Left ventricle myocardium inferior (tissue), 1 donor: Measurements from ENCODE around the gene LENG8. TPM values are rescaled to one million over a fixed set of nuclear protein-coding genes. Genes with fewer than 3 reads are reported as not detected.
"Not testable (repeated sequence)": the region's sequence is repeated elsewhere in the genome, so short reads cannot be mapped to it uniquely, and the experiment has no call there.

Experiments used
- DNase-seq: peaks from one replicate; pipeline ENCODE4 v3.0.0-alpha.2; 2020
- H3K27ac ChIP-seq: fragments of 200-600 bp; replicated peaks from 2 replicates; pipeline ENCODE4 v1.8.0; 2021
- H3K27me3 ChIP-seq: fragments of 200-600 bp; 2 replicates; pipeline ENCODE4 v1.8.0; 2021; ENCODE audit warnings: low read depth
- H3K36me3 ChIP-seq: fragments of 200-600 bp; 2 replicates; pipeline ENCODE4 v1.8.0; 2021
- H3K4me1 ChIP-seq: fragments of 200-600 bp; 2 replicates; pipeline ENCODE4 v1.8.0; 2021
- H3K4me3 ChIP-seq: fragments of 200-600 bp; 2 replicates; pipeline ENCODE4 v1.8.0; 2021; ENCODE audit warnings: mild to moderate bottlenecking, moderate library complexity
- H3K9me3 ChIP-seq: fragments of 200-600 bp; replicated peaks from 2 replicates; pipeline ENCODE4 v1.8.0; 2021
- intact Hi-C: fragments of 100-400 bp; cut with micrococcal nuclease; formaldehyde crosslinking; loops from one replicate; pipeline ENCODE4 v1.11.0; 2022
- total RNA-seq: library from RNA; stranded (reverse); fragmentation: NEBNext Ultra II Directional; extraction: Animal tissue kit (Norgen Biotek cat#: 25700); gene quantifications from one replicate; pipeline ENCODE4 v1.2.1, GENCODE V29; 2021
- TF ChIP-seq, protein P1 (sequence below): fragments of 200-600 bp; IDR thresholded peaks from 2 replicates; pipeline ENCODE4 v1.8.0; 2021; ENCODE audit warnings: antibody characterized with exemption, mild to moderate bottlenecking, borderline replicate concordance
- donor health status: DM: no; HTN: yes; CAD: no; lungs with severe emphysema.

LENG8 gene
- total RNA-seq, 1 donor from 2014 or later: 66.0 TPM

DNA sequence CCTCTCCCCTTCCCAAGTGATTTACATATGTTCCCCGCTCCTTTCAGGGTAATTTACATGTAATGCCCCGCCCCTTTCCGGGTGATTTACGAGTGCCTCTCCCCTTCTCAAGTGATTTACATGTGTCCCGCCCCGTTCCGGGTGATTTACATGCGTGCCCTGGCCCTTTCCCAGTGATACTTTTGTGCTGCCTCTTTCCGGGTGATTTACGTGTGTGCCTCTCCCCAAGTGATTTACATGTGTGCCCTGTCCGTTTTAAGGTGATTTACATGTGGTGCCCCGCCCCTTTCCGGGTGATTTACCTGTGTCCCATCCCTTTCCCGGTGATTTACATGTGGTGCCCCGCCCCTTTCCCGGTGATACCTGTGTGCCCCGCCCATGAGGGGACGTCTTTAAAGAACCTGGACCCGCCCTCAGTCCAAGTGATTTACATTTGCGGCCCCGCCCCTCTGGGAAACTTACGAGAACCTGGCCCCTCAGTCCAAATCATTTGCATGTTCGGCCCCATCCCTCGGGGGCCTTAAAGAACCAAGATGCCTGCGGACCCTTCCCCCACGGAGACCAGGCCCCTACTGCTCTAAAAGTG lies 15.1 kb downstream of the LENG8 start:
- TF ChIP-seq, protein P1, sequence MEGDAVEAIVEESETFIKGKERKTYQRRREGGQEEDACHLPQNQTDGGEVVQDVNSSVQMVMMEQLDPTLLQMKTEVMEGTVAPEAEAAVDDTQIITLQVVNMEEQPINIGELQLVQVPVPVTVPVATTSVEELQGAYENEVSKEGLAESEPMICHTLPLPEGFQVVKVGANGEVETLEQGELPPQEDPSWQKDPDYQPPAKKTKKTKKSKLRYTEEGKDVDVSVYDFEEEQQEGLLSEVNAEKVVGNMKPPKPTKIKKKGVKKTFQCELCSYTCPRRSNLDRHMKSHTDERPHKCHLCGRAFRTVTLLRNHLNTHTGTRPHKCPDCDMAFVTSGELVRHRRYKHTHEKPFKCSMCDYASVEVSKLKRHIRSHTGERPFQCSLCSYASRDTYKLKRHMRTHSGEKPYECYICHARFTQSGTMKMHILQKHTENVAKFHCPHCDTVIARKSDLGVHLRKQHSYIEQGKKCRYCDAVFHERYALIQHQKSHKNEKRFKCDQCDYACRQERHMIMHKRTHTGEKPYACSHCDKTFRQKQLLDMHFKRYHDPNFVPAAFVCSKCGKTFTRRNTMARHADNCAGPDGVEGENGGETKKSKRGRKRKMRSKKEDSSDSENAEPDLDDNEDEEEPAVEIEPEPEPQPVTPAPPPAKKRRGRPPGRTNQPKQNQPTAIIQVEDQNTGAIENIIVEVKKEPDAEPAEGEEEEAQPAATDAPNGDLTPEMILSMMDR: no peak

DNA sequence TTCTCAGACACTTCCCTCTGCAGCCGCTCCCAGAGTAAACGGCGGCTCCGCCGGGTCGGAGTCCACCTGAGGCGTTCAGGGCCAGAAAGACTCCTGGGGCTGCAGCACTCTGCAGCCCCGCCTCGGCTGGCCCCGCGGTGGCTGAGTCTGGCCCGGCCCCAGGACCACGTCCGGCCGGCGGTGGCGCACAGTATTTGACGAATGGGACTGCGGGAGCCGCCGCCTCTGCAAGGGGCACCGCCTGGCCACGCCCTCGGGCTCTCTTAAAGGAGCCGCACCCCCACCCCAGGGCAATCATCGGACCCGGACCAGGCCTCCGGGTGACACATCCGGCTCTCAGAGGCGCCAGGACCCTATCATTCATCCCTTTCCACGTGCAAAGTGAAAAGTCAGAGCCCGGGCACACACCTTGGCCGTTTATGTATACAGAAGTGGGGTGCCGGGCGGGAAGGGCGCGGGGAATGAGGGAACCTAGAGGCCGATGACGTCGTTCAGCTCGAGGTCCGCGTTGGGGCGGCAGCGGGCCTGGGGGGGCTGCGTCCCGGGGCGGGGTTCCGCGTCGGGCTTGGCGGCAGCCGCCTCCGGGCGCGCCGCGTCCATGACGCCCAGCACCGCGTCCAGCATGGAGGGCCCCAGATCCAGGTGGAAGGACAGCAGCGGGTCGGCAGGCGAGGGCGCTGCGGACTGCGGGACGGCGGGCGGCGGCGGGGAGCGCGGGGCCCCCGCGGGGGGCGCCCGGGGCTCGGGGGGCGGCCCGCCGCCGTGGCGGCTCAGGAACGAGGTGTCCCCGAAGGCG lies 15.8 kb downstream of the LENG8 start:
- Histone ChIP-seq H3K9me3 (no peaks in the 10 kb centered on the region), H3K27me3 (peaks cover 11% of the 10 kb centered on the region), H3K36me3 (peaks cover 25% of the 10 kb centered on the region), H3K27ac (peak overlapping the region; percentile 99), H3K4me3 (peak overlapping the region; percentile 73), H3K4me1 (peaks cover 64% of the 10 kb centered on the region)
- TF ChIP-seq, protein P1: peak; percentile 38
- intact Hi-C loops: no loop called here
- peak; percentile 91 for DNase-seq

More for the DNA sequence above, 15.1 kb downstream of the LENG8 start:
- Histone ChIP-seq H3K4me1 (peaks cover 65% of the 10 kb centered on the region), H3K27me3 (peaks cover 5% of the 10 kb centered on the region), H3K27ac (peak overlapping the region; percentile 99), H3K9me3 (no peaks in the 10 kb centered on the region), H3K4me3 (peak overlapping the region; percentile 73), H3K36me3 (peaks cover 32% of the 10 kb centered on the region)
- peak; percentile 79 for DNase-seq
- intact Hi-C loops: no loop called here

DNA sequence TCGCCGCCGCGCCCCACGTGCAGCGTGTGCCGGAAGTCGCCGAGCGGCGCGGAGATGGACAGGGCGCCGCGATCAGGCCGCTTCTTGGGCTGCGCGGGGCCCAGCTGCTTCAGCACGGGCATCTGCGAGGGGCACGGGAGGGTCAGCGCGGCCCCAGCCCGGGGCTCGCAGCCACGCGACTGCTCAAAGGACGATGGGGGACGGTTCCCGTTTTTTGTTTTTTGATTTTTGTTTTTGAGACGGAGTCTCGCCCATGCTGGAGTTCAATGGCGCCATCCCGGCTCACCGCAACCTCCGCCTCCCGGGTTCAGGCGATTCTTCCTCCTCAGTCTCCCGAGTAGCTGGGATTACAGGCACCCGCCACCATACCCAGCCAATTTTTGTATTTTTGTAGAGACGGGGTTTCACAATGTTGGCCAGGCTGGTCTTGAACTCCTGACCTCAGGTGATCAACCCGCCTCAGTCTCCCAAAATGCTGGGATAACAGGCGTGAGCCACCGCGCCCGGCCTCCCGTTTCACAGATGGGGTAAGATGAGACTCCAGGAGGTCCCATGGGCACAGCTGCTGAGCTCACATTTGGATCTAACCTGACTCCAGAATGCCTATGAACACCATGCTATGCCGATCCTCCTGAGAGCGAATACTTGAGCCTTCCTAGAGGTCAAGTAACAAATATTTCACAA lies 16.6 kb downstream of the LENG8 start:
- TF ChIP-seq, protein P1: no peak
- DNase-seq: no peak
- intact Hi-C loops: no loop called here
- peaks cover 64% of the 10 kb centered on the region for H3K4me1 ChIP-seq
- H3K9me3 ChIP-seq: no peaks in the 10 kb centered on the region
- peaks cover 18% of the 10 kb centered on the region for H3K36me3 ChIP-seq
- H3K4me3 ChIP-seq: peak overlapping the region; percentile 73
- H3K27me3 ChIP-seq: peaks cover 19% of the 10 kb centered on the region
- no peak overlapping the region for H3K27ac ChIP-seq

DNA sequence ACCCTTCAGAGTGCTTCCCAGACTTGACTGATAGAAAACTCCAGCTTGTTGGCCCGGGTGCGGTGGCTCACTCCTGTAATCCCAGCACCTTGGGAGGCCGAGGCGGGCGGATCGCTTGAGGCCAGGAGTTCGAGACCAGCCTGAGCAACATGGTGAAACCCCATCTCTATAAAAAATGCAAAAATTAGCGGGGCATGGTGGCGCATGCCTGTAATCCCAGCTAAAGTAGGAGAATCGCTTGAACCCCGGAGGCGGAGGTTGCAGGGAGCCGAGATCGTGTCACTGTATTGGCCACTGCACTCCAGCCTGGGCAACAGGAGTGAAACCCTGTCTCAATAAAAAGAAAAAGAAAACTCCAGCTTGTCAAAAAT lies 17.1 kb downstream of the LENG8 start:
- Histone ChIP-seq H3K4me1 (peaks cover 65% of the 10 kb centered on the region), H3K27me3 (peaks cover 24% of the 10 kb centered on the region), H3K36me3 (peaks cover 13% of the 10 kb centered on the region)
- H3K27ac ChIP-seq, H3K4me3 ChIP-seq, H3K9me3 ChIP-seq, DNase-seq, intact Hi-C loops: not testable (repeated sequence)

DNA sequence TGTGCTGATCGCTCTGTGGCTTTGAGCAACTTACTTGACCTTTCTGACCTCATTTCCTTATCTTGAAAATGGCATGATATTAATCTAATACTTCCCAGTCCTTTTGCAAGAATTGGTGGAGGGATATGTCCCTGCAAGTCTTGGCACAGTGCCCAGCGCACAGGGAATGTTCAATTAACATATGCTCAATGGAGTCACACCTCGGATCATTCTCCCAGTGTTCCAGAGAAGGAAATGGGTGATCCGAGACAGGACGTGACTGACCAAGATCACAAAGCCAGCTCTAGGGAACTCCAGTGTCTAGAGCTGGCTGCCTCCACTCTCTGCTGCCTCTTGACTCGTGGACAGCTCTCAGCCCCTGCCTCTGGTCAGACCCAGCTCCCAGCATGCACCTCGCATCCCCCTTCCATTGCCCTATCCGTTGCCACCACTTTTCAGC lies 20.5 kb downstream of the LENG8 start:
- H3K9me3 ChIP-seq: no peaks in the 10 kb centered on the region
- peak overlapping the region; percentile 68 for H3K4me3 ChIP-seq
- H3K4me1 ChIP-seq: peaks cover 49% of the 10 kb centered on the region
- TF ChIP-seq, protein P1: no peak
- peaks cover 37% of the 10 kb centered on the region for H3K27me3 ChIP-seq
- H3K36me3 ChIP-seq: no peaks in the 10 kb centered on the region
- H3K27ac ChIP-seq: peak overlapping the region; percentile 90
- DNase-seq: peak; percentile 67
- intact Hi-C loops: no loop called here
